GM12865 (cell line): ENCODE data around the gene NMRAL1.

ENCODE experiments used
- DNase-seq: peaks from one replicate; pipeline ENCODE4 v3.0.0; 2010; ENCODE audit warnings: low read depth
- H3K4me3 ChIP-seq: 2 replicates; pipeline ENCODE4 v1.5.1; 2011; ENCODE audit warnings: mild to moderate bottlenecking, low read depth, low read length, control low read depth
- TF ChIP-seq, protein P1 (sequence below): IDR thresholded peaks from 2 replicates; pipeline ENCODE4 v1.5.1; 2011; ENCODE audit warnings: low read length, control low read depth, low read depth, inconsistent platforms; ENCODE audit not compliant: insufficient read depth; ENCODE audit errors: missing control alignments

NMRAL1 gene

GRCh38 chr16:4471869-4472268 lies 2.6 kb downstream of the NMRAL1 start:
- TF ChIP-seq, protein P1, sequence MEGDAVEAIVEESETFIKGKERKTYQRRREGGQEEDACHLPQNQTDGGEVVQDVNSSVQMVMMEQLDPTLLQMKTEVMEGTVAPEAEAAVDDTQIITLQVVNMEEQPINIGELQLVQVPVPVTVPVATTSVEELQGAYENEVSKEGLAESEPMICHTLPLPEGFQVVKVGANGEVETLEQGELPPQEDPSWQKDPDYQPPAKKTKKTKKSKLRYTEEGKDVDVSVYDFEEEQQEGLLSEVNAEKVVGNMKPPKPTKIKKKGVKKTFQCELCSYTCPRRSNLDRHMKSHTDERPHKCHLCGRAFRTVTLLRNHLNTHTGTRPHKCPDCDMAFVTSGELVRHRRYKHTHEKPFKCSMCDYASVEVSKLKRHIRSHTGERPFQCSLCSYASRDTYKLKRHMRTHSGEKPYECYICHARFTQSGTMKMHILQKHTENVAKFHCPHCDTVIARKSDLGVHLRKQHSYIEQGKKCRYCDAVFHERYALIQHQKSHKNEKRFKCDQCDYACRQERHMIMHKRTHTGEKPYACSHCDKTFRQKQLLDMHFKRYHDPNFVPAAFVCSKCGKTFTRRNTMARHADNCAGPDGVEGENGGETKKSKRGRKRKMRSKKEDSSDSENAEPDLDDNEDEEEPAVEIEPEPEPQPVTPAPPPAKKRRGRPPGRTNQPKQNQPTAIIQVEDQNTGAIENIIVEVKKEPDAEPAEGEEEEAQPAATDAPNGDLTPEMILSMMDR: no peak
- H3K4me3 ChIP-seq: no peak overlapping the region
- DNase-seq: no peak

DNA sequence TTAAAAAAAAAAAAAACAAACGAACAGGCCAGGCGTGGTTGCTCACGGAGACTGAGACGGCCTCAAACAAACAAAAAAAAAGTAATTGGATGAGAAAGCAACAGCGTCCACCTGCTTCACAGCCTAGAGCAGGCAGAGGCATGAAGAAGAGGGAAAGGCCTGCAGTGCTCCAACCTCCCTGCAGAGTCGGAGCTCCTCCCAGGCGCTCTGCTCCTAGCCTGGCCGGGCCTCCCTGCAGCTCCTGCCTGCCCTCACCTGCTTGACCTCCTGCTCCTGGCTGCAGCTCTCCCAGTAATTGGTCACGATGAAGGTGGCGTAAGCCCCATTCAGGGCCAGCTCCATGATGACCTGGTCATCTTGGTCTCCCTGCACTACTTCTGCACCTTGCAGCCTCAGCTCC lies 5.5 kb downstream of the NMRAL1 start:
- H3K4me3 ChIP-seq: no peak overlapping the region
- TF ChIP-seq, protein P1: no peak
- DNase-seq: no peak

GRCh38 chr16:4467916-4468315 lies 6.5 kb downstream of the NMRAL1 start:
- H3K4me3 ChIP-seq: no peak overlapping the region
- no peak for DNase-seq
- TF ChIP-seq, protein P1: no peak

DNA sequence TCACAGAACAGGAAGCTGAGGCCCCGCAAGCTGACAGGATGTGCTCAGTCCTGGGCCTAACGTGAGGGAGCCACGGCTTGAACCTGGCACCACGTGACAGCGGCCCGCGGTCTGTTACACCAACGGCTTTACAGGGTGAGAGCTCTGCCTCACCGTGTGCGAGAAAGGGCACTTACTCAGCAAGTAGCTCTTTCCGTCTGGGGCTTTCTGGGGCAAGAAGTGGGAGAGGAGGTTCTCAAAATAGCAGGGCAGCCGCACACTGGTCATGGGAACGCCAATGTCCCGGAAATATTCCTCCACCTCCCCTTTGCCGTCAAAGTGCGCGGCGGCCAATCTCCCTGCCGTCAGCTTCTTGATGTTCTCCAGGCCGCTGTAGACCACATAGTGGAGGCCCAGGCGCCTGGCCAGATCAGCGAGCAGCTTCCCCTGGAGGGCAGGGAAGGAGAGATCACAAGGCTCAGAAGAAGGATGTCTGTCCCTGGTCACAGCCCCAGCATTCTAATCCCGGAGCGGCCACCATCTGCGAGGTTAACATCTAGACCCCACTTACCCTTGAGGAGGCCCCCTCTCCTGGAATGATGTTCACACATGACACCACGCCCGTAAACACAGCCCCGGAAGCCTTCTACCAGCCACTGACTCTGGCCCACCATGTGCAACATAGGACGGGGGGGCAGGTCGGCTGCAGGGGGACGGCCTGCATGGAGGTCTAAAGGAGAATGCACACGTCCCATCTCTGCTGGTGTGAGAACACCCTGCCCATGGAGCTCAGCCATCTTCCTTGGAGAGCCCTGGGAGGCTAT lies 8.2 kb downstream of the NMRAL1 start:
- TF ChIP-seq, protein P1: no peak
- no peak for DNase-seq

GRCh38 chr16:4463522-4464163 lies 10.8 kb downstream of the NMRAL1 start:
- TF ChIP-seq, protein P1: no peak
- H3K4me3 ChIP-seq: no peak overlapping the region
- no peak for DNase-seq

More for the DNA sequence above, 8.2 kb downstream of the NMRAL1 start:
- no peak overlapping the region for H3K4me3 ChIP-seq

- DNase-seq: no peak
- no peak overlapping the region for H3K4me3 ChIP-seq
- TF ChIP-seq, protein P1: no peak
These were observed 13.0 kb downstream of the NMRAL1 start for GRCh38 chr16:4461250-4462085.
